Left renal pelvis (tissue), 4 donors: Measurements from ENCODE around the gene C16orf78. TPM values are rescaled to one million over a fixed set of nuclear protein-coding genes. Genes with fewer than 3 reads are reported as not detected.
"Not testable (repeated sequence)": the region's sequence is repeated elsewhere in the genome, so short reads cannot be mapped to it uniquely, and the experiment has no call there.

Experiments used
- DNase-seq, 4 donors: peaks; one replicate each; pipeline ENCODE4 v3.0.0-alpha.2; 2013; ENCODE audit warnings: low read depth in 4 of 4, low spot score in 3 of 4
- polyA plus RNA-seq, 4 donors: library from polyadenylated mRNA; unstranded; fragments of 120-200 nt; gene quantifications; one replicate each; pipeline ENCODE4 v1.2.1, GENCODE V29; 2013; ENCODE audit not compliant: insufficient read length in 4 of 4

Gene C16orf78
- polyA plus RNA-seq, 4 donors: 0.18 TPM; not detected in 3

DNA sequence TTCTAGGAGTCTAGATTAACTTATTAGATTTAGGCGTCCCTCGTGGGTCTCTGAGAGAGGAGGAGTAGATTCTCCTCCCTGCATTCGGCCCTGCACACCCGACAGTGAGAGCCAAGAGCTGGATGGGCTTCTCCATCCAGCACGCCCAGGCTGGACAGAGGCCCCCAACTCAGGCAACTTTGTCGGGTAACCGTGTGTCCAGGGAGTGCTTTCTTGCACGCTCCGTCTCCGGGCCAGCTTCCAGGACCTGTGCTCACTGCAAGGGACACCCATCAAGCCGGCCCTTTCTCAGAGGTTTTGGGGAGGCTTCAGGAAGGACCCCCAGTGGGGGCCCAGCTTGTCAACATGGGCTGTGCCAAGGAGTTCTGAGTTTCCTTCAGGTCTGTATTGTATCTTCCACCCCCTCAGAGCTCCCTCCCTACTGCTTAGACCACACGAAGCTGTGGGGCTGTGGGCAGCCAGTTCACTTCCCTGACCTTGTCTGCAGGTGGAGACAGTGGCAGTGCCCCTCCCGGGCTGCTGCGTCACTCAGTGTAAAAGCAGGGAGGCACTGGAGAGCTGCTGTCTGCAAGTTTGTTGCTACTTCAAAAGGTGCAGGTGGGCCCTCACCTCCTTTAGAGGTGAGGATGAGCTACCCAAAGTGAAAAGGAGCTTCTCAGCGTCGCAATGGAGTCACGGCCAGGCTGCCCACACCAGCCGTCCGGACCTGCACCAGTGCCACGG, 24.0 kb upstream of the C16orf78 start:
- DNase-seq: no peak

DNA sequence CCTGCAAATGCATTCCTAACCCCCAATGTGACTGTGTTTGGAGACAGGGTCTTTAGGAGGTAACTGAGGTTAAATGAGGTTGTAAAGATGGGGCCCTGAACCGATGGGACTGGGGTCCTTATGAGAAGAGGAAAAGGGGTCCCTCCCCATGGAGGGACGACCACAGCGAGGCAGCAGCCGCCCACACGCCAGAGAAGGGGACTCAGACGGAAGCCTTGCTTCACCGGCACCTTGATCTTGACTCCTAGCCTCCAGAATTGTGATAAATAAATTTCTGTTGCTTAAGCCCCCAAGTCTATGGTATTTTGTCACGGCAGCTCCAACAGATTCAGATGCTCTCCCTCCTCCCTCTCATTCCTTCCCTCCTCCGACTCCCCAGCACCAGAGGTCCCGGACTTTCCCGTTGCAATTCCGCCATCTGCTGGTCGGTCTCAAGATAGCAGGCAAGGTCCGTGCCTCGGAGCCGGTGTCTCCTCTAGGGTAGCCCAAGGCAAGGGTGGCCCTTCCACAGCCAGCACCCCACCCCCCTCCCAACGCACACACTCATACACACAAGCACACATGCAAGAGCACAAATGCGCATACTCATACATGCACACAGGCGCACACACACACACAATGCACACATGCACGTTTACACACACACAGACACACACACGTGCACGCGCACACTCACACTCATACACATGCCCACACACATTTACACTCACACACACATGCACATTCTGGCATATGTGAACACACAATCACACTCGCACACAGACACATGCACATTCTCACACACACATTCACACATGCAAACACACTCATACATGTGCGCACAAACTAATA, 23.1 kb upstream of the C16orf78 start:
- DNase-seq: peak; percentile 6 to 22 (median 14)

DNA sequence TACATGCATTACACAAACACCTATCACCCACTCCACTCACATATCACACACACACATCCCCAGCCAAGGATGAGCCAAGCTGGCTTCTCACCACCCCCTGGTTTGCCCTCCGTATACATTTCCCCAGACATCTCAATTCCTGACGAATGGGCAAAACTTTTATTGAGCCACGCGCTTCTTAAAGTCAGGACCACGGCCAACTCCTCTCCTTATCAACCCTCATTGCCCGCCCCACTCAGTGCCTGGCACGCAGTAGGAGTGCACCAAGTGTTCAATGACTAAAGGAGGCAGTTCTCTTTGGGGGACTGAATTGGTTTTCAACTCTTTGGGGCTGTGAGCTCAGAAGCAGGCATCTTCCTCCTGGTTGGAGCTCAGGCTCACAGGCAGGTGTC, 22.5 kb upstream of the C16orf78 start:
- no peak for DNase-seq

DNA sequence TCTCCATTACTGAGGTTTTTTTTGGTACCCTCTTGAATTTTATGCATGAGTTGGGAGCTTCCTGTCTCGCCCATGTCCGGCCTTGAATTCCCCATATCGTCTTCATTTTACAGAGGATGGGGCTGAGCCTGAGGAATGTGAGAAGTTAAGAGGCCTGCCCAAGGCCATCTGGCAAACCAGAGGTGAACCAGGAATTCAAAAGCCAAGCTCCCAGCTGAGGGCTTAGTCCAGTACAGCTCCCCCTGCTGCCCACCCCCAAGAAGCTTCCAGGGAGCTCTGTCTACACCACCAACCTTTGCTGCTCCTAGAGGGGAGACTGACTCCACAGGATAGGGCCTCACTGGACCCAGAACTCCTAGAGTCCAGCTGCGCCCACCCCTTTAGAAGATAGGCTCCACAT, 20.7 kb upstream of the C16orf78 start:
- no peak for DNase-seq

DNA sequence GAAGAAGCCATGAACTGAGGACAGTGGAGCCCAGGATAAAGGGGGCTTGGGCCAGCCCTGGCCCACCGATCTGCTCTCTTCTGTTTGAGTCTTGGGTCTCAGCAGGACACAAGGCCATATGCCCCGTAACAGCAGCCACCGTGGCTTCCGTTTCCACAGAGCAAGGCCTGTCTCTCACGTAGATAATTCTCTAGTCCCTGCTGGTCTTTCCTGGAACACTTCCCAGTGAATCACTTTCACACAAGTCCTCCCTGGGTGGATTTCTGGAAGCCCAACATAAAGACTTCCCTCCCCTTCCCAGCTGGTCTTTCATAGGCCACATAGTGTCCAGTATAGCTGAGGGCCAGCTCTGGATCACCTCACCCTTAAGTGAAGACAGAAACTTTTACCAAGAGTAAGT, 19.9 kb upstream of the C16orf78 start:
- no peak for DNase-seq

- DNase-seq: no peak
Observed at GRCh38 chr16:49354101-49354500, 19.5 kb upstream of the C16orf78 start.

DNA sequence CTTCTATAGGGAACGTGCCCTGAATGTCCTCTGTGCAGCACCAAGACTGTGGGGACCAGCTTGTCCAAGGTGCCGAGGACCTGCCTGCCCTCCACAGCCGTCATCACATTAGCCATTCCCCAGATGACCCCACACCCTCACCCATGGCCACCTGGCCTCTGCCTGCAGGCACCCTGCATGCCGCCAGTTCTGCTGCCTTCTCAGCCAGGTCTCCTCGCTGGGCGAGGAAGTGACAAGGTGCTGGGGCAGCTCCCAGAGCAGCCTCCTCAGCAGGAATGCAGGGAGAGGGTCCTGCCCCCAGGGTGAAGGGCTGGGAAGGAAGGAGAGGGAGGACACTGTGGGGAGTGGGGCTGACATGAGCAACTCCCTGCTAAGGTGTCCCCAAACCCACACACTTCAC, 18.6 kb upstream of the C16orf78 start:
- DNase-seq: no peak

- DNase-seq: no peak
Observed at GRCh38 chr16:49355933-49356665, 17.5 kb upstream of the C16orf78 start.

DNA sequence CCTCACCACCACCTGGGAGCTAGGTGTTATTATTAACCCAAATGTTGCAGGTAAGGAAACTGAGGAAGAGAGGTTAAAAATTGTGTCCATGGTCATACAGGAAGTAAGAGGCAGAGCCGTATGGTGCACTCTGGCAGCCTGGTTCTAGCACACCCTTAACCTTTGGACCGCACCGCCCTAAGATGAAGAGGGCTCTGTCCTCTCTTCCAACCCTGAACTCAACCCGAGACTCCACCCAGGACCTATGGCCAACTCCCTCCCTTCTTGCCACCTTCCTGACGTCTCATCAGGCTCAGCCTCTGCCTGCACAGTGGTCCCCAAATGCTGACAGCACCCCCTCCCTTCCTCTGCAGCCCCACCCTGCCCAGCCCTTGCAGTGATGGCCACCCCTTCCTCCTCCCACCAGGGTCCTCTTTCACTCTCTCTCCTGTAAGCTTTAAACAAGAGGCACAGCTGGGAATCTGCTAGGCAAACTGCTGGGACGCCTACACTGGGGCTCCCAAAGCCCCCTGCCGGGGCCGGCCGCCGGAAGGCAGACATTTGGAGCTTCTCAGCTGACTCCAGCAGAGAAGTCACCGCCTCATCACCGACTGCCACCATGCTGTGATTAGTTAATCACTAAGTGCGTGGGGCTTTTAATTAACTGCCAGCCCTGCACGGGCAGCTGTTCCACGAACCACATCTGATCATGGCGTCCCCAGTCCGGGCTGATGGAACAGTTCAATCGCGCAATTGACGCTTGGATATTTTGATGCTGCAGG, 16.7 kb upstream of the C16orf78 start:
- DNase-seq: no peak

DNA sequence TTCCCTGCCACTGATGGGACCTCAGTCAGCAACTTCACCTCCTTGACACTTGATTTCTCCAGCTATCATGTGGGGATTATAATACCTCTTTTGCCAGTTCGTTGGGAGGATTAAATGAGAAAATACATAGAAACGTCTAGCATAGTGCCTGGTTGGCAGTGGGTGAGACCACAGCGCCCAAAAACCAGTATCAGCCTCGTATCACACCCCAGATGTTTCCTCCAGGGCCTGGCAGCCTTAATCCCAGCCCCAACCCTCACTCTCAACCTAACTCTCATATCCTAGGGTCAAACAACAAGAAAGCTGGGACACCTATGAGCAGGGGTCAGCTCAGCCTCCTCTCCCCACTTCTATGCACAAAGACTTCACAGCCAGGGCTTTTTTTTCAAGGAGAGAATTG, 14.0 kb upstream of the C16orf78 start:
- DNase-seq: no peak

DNA sequence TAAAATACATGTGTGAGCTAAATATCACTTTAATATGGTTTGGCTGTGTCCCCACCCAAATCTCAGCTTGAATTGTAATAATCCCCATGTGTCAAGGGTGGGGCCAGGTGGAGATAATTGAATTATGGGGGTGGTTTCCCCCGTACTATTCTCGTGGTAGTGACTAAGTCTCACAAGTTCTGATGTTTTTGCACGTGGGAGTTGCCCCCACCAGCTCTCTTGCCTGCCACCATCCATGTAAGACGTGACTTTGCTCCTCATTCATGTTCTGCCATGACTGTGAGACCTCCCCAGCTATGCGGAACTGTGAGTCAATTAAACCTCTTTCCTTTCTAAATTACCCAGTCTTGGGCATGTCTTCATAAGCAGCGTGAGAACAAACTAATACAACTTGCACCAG, 11.9 kb upstream of the C16orf78 start:
- not testable (repeated sequence) for DNase-seq

DNA sequence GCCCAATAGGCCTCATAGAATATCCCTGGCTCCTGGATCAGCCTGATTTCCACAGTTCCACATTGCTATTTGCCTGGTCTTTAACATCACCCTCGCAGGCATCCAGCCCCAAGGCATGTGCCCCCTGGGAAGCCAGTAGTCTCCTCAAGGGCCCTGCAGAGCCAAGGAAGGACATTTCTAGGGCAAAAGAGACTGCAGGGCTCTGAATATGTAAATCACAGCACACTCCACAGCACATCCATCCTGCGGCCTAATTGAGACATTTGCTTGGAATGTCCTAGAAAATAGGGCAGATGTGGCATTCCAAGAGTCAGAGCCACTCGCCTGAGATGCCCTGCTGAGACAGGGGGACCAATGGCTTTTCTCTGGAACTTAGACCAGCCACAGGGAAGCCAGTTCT, 11.4 kb upstream of the C16orf78 start:
- DNase-seq: no peak

- no peak for DNase-seq
Observed at GRCh38 chr16:49365711-49366509, 7.7 kb upstream of the C16orf78 start.

- no peak for DNase-seq
Observed at GRCh38 chr16:49366669-49367068, 6.9 kb upstream of the C16orf78 start.

DNA sequence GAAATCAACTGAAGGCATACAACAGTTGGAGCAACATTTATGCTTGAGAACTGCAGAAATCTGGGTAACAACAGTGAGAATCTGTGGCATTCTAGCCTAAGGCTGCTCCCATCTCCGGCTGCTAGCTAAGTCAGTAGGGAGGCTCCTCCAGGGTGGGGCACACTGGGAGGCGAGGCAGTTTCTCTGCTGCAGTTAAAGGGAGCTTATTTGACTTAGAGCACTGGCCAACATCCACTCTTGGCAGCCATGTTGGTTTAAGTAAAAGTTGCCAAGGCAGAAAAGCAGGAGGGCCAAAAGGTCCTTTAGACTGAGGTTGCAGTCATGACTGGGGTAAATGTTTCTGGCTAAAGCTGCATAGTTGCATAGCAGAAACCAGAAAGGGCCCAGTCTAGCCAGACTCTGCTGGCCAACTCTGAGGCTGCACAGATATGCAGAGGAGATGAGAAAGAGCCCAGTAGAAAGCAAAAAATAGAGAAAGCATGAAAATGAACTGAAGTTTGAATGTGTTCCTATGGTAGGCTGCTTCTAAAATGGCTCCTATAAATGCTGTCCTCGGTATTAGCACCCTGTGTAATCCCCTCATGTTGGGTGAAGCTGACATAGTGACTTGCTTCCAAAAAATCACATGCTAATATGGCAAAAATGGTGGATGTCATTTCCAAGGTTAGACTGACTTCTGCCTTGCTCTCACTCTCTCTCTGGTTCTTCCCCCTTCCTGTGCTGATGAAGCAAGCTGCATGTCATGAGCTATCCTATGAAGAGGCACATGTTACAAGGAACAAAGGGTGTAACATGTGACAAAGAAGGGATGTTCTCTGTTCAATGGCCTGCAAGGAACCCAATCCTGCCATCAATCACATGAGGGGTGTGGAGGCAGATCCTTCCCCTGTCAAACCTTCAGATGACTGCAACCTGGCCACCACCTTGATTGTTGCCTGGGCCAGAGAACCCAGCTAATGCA, 3.7 kb upstream of the C16orf78 start:
- DNase-seq: no peak

DNA sequence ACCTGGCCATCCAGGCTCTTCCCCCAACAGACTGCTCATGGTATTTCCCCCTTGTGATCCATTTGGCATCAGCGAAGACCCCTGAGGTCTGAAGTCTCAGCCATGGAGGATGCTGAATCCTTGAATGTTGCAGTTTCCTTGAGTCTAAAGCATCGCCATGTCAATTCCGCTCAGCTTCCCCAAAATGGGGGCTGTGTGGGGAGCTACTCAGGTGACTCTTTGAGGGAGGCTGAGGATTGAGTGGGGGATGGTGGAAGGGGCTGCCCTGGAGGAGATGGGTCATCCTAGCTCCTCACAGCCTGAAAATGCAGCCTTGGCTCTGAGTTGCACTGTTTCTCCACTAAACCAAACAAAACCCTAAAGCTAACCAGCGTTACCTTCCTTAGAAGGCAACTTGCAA, 2.6 kb downstream of the C16orf78 start:
- no peak for DNase-seq

GRCh38 chr16:49377196-49377755, 3.7 kb downstream of the C16orf78 start:
- DNase-seq: no peak

DNA sequence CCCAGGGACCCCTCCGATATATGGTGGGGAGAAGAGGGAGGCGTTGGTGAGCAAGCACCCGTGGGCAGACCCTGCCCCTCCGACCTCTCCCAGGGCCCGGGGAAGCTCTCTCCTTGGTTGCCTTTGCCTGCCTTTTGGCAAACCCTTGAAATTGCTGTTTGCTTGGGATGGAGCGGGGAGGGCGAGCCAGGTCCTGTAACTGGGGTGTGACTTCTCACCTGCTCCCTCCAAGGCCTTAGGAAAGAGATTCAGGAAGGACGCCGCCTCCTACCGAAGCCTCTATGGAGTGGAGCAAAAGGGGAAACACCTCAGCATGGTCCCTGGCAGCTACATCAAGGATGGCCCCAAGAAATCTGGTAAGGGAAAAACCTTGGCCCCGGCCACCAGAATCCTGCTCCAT, 4.6 kb downstream of the C16orf78 start:
- DNase-seq: no peak
